Hematopoietic multipotent progenitor cell treated with erythropoietin and hydrocortisone succinate and interleukin-3 and kit ligand, for 17 days (in vitro differentiated cells): Measurements from ENCODE around the gene KIRREL3.

Experiments
- DNase-seq: peaks from one replicate; pipeline ENCODE4 v3.0.0-alpha.2; 2015; ENCODE audit warnings: low spot score

The KIRREL3 gene

DNA sequence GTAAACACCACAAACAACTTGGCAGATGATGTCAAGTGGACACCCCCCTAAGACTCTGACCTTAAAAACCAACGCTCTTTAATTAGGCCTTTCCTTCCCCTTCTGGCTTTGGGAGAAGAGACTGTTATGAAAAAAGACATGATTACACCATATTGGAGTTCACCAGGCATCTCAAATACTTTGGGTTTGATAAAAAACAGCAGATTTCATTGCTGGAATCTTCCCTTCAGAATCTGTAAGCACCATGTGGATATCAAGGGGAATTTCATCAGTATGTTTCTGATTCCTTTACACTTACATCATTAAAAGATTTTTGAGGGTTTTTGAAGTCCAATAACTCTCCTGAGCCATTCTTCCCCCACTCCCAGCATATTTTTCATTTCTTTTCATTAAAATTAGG, 85.6 kb downstream of the KIRREL3 start:
- DNase-seq: no peak

DNA sequence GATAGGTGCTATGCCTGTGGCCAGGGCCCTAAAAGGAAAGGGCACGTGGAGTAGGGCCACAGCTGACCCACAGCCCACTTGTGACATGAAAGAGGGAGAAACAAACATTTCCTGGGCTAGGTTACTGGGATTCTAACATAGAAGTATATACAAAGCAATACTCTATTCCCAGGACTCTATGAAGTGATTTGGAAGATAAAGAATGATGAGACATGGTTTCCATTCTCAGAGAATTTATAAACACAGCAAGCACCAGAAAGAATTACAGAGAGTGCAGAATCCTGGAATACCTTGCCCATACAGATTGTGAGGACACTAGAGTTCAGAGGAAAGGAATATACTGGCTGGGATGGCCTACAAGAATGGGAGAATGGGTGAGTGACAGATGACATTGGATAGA, 86.4 kb downstream of the KIRREL3 start:
- DNase-seq: no peak

- DNase-seq: no peak
Observed at GRCh38 chr11:126904520-126904919, 96.0 kb downstream of the KIRREL3 start.

DNA sequence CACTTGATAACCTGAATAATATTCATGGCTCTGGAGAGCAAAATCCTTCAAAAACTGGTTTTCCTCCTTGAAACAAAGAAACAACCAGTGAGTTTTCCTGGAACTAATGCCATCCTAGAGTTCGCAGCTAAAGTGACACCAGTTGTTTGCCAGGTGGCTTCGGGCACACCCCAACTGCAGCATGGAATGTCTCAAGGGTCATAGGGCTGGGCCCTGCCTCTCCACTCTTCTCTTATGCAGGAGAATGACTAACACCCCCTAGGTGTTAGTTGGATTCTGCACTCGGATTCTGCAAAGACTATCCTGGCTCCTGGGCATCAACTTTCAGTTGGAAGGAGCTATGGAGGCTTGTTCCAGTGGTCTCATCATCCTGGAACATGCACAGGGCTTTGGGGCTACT, 98.8 kb downstream of the KIRREL3 start:
- DNase-seq: no peak

GRCh38 chr11:126899961-126900748, 100.4 kb downstream of the KIRREL3 start:
- DNase-seq: no peak

GRCh38 chr11:126898802-126899201, 101.8 kb downstream of the KIRREL3 start:
- DNase-seq: no peak

- no peak for DNase-seq
Observed at GRCh38 chr11:126897430-126897829, 103.1 kb downstream of the KIRREL3 start.

- DNase-seq: no peak
Observed at GRCh38 chr11:126896025-126896424, 104.5 kb downstream of the KIRREL3 start.

GRCh38 chr11:126893796-126894195, 106.8 kb downstream of the KIRREL3 start:
- DNase-seq: no peak

DNA sequence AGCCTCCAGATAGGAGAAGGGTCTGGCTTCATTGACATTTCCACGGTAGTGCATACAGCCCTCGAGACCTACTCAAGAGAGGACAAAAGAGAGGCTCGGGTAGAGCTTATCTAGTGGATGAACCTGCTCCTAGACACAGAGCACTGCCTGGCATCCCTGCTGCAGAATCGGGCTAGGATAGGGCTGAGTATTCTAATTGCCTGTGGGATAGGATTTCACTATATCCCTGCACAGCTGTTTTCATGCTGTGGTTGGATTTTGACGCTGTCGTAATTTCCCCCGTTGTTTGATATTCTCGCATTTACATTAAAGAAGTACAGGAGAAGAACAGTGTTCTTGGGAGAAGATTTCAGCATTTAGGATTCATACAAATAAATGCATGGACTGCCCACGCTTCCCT, 107.8 kb downstream of the KIRREL3 start:
- DNase-seq: no peak

- DNase-seq: no peak
Observed at GRCh38 chr11:126891556-126892217, 108.9 kb downstream of the KIRREL3 start.

GRCh38 chr11:126890561-126890960, 110.0 kb downstream of the KIRREL3 start:
- no peak for DNase-seq

DNA sequence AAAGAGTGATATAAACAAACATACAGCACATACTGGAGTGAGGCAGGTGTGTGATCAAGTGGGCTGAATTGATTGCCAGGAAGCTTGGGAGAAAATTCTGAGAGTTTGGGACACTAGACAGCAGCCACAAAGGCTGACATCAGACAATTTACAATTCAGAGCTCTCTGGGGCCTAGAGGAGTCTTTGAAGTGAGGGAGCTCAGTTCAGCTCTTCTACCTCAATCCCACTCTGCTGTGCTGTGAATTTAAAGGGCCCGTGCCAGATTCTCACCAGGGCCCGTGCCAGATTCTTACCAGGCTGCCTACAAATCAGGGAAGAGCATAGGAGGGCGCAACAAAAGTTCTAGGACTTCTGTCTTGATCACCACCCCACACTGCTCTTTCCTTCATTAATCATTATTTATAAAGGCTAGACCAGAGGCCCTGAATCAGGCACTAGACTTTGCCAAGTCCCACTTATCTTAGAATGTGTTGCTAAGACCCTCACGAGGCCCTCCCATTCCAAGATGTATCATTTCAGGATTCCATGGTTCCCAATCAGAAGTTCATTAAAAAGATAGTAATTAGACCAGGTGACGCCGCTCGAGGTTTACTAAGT, 112.4 kb downstream of the KIRREL3 start:
- DNase-seq: no peak

- no peak for DNase-seq
Observed at GRCh38 chr11:126886636-126887035, 113.9 kb downstream of the KIRREL3 start.

- DNase-seq: no peak
Observed at GRCh38 chr11:126886085-126886484, 114.5 kb downstream of the KIRREL3 start.

GRCh38 chr11:126884594-126884993, 116.0 kb downstream of the KIRREL3 start:
- DNase-seq: no peak

- no peak for DNase-seq
Observed at GRCh38 chr11:126884192-126884591, 116.4 kb downstream of the KIRREL3 start.

- DNase-seq: no peak
Observed at GRCh38 chr11:126880872-126881271, 119.7 kb downstream of the KIRREL3 start.

- DNase-seq: no peak
Observed at GRCh38 chr11:126879516-126879915, 121.1 kb downstream of the KIRREL3 start.

DNA sequence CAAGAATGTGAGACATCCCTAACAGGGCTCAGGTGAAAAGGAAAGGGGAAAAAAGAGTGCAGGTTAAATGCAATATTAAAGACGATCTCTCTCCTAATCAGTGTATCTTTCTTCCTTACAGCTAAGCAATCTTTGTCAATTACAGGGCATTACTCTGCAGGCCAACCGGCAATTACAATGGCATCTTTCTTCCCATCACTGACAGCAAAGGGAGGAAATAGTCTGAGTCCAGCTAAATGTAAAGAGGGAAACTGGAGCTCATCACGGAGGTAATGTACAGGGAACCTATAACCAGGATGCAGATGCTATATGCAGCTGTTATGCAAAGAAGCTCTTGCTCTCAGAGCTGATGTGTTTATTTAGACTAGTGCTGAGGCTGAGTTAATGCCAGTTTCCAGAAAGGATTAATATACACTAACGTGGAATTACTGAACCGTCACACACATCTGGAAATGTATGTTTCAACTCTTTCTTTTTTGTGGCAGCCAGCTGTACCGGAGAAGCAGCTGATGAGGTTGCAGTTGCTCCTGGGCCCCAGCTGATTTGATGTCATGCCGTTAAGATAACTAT, 121.6 kb downstream of the KIRREL3 start:
- DNase-seq: no peak

DNA sequence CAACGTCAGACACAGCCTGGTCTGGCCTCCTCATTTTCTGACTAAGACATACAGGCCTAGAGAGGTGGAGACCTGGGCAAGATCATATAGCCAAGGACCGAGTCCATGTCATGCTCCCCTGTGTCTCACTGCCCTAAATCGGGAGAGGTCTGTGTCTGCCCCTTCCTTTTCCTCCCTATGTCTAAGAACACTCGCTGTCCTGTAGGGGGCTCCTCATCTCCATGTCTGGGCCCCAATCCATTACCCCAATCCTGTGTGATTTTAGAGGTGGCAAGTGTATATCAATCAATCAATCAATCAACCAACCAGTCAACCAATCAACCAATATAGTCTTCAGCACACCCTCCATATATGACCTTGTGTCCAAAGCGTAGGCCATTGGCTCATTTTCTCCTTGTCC, 125.7 kb downstream of the KIRREL3 start:
- DNase-seq: no peak

GRCh38 chr11:126874276-126874675, 126.3 kb downstream of the KIRREL3 start:
- DNase-seq: no peak

DNA sequence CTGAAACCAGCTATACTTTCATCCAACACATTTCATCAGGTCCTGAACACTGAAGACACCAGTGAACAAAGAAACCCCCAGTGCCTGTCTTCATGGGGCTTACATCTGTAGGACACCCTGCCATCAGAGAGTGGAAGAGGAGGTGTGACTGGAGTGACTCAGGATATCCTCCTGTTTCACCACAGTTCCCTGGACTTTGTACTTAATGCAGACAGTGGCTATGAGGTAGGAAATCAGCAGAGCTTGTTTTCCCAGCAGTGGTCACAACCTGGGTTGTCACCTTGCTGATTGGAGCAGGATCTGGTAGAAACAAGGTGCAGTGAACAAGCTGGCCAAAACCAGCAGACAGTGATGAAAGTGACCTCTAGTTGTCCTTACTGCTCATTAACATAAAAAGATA, 128.8 kb downstream of the KIRREL3 start:
- no peak for DNase-seq
